Measurements from ENCODE around the gene CATSPER1. TPM values are rescaled to one million over a fixed set of nuclear protein-coding genes. Genes with fewer than 3 reads are reported as not detected.

The CATSPER1 gene
- total RNA-seq, result not detected in 2 replicates
- long read RNA-seq, result 0 reads

GRCh38 chr11:66026017-66026529 lies at the start of gene CATSPER1:
Gene CATSPER1 (minus strand): TSS chr11:66026479. CDS start chr11:66026379, 100 bp downstream.
- Mint-ChIP-seq H3K9me3 (no peaks in the 10 kb centered on the region), H3K27me3 (ENCODE audit: low read depth) (peaks cover 16% of the 10 kb centered on the region), H3K36me3 (ENCODE audit: low read depth) (no peaks in the 10 kb centered on the region), H3K27ac (ENCODE audit: unreplicated experiment) (no peak within 1 kb of the TSS), H3K4me3 (no peak within 1 kb of the TSS), H3K4me1 (peaks cover 4% of the 10 kb centered on the region)
- TF ChIP-seq, protein P1, sequence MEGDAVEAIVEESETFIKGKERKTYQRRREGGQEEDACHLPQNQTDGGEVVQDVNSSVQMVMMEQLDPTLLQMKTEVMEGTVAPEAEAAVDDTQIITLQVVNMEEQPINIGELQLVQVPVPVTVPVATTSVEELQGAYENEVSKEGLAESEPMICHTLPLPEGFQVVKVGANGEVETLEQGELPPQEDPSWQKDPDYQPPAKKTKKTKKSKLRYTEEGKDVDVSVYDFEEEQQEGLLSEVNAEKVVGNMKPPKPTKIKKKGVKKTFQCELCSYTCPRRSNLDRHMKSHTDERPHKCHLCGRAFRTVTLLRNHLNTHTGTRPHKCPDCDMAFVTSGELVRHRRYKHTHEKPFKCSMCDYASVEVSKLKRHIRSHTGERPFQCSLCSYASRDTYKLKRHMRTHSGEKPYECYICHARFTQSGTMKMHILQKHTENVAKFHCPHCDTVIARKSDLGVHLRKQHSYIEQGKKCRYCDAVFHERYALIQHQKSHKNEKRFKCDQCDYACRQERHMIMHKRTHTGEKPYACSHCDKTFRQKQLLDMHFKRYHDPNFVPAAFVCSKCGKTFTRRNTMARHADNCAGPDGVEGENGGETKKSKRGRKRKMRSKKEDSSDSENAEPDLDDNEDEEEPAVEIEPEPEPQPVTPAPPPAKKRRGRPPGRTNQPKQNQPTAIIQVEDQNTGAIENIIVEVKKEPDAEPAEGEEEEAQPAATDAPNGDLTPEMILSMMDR (conservative IDR thresholded peaks at IDR 0.05), result no peak
- DNase-seq (ENCODE audit: low read depth, low spot score), result no peak

GRCh38 chr11:66075273-66075672 lies 49.0 kb upstream of the CATSPER1 start:
- Mint-ChIP-seq H3K27me3 (ENCODE audit: low read depth) (no peaks in the 10 kb centered on the region), H3K36me3 (ENCODE audit: low read depth) (peaks cover 8% of the 10 kb centered on the region), H3K27ac (ENCODE audit: unreplicated experiment) (no peak overlapping the region), H3K4me3 (no peak overlapping the region), H3K9me3 (no peaks in the 10 kb centered on the region), H3K4me1 (peaks cover 19% of the 10 kb centered on the region)
- TF ChIP-seq, protein P1 (conservative IDR thresholded peaks at IDR 0.05), result no peak
- DNase-seq (ENCODE audit: low read depth, low spot score), result no peak

DNA sequence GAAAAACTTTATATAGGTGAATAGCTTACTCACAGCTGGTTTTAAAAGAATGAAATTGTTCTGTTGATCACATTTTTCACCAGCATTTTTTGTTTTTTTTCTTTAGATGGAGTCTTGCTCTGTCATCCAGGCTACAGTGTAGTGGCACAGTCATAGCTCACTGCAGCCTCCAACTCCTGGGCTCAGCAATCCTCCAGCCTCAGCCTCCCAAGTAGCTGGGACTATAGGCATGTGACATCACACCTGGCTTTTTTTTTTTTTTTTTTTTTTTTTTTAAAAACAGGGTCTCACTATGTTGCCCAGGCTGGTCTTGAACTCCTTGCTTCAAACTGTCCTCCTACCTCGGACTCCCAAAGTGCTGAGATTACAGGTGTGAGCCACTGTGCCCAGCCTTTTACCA lies 47.4 kb upstream of the CATSPER1 start:
- Mint-ChIP-seq H3K4me3 (peak overlapping the region; percentile 33), H3K27ac (ENCODE audit: unreplicated experiment) (no peak overlapping the region), H3K9me3 (no peaks in the 10 kb centered on the region), H3K4me1 (peaks cover 24% of the 10 kb centered on the region), H3K36me3 (ENCODE audit: low read depth) (peaks cover 12% of the 10 kb centered on the region), H3K27me3 (ENCODE audit: low read depth) (peaks cover 3% of the 10 kb centered on the region)
- no peak for DNase-seq (ENCODE audit: low read depth, low spot score)
- TF ChIP-seq, protein P1 (conservative IDR thresholded peaks at IDR 0.05), result no peak

DNA sequence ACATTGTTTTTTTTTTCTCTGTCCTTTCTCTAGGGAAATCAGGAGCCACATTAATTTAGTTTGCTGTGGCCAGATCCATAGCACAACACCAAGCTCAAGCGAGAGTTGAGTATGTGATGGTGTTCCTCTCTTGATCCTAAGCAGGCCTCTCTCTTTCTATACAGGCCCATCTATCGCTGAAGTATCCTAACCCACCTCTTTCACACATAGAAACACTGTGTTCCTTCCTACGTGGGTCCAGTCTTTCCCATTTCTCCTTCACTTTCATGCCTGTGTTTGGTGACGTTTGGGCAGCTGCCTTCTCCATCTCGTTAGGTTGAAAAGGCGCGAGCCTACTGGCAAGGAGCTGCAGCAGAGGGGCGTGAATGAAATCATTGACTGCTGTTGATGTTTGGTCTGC lies 46.2 kb upstream of the CATSPER1 start:
- Mint-ChIP-seq H3K9me3 (no peaks in the 10 kb centered on the region), H3K4me3 (peak overlapping the region; percentile 98), H3K27ac (ENCODE audit: unreplicated experiment) (no peak overlapping the region), H3K4me1 (peaks cover 27% of the 10 kb centered on the region), H3K27me3 (ENCODE audit: low read depth) (peaks cover 6% of the 10 kb centered on the region), H3K36me3 (ENCODE audit: low read depth) (peaks cover 16% of the 10 kb centered on the region)
- TF ChIP-seq, protein P1 (conservative IDR thresholded peaks at IDR 0.05), result no peak
- no peak for DNase-seq (ENCODE audit: low read depth, low spot score)

- Mint-ChIP-seq H3K4me1 (peaks cover 27% of the 10 kb centered on the region), H3K9me3 (no peaks in the 10 kb centered on the region), H3K27ac (ENCODE audit: unreplicated experiment) (no peak overlapping the region), H3K27me3 (ENCODE audit: low read depth) (peaks cover 6% of the 10 kb centered on the region), H3K36me3 (ENCODE audit: low read depth) (peaks cover 20% of the 10 kb centered on the region), H3K4me3 (peak overlapping the region; percentile 98)
- no peak for DNase-seq (ENCODE audit: low read depth, low spot score)
- TF ChIP-seq, protein P1 (conservative IDR thresholded peaks at IDR 0.05), result no peak
These were observed 45.8 kb upstream of the CATSPER1 start for GRCh38 chr11:66072081-66072480.
